Thyroid gland (tissue), 4 donors: ENCODE results near the gene OSTF1. TPM values are rescaled to one million over a fixed set of nuclear protein-coding genes. Genes with fewer than 3 reads are reported as not detected.

Source experiments
- DNase-seq, 2 donors: peaks; one replicate each; pipeline ENCODE4 v3.0.0-alpha.2; 2019
- H3K27ac ChIP-seq, 3 donors: fragments of 200-600 bp; sonication (generic); 1 replicate in 2 of 3; 2 replicates in 1 of 3; pipeline ENCODE4 v1.5.1; 2016 to 2019; ENCODE audit warnings: mild to moderate bottlenecking in 1 of 3, moderate library complexity in 1 of 3
- H3K27me3 ChIP-seq: fragments of 200-600 bp; sonication (generic); one replicate; pipeline ENCODE4 v1.5.1; 2019
- H3K36me3 ChIP-seq, 2 donors: fragments of 200-600 bp; sonication (generic); one replicate each; pipeline ENCODE4 v1.5.1; 2016 to 2019
- H3K4me1 ChIP-seq, 2 donors: fragments of 200-600 bp; sonication (generic); one replicate each; pipeline ENCODE4 v1.5.1; 2017 to 2019
- H3K4me3 ChIP-seq, 3 donors: fragments of 200-600 bp; sonication (generic); replicated peaks in 1 of 3; 1 replicate in 2 of 3; 2 replicates in 1 of 3; pipeline ENCODE4 v1.5.1; 2016; ENCODE audit warnings: mild to moderate bottlenecking in 1 of 3
- H3K9me3 ChIP-seq: fragments of 200-600 bp; sonication (generic); one replicate; pipeline ENCODE4 v1.5.1; 2017
- POLR2A ChIP-seq, 2 donors: fragments of 450-650 bp; IDR thresholded peaks; one replicate each; pipeline ENCODE4 v1.6.1; 2017; ENCODE audit warnings: antibody characterized with exemption in 2 of 2, mild to moderate bottlenecking in 2 of 2, moderate library complexity in 1 of 2
- WGBS, 2 donors: methylation state at CpG; one replicate each; pipeline ENCODE4 v1.1.5; 2017; 5-methylcytosine and 5-hydroxymethylcytosine counted together
- intact Hi-C: fragments of 100-400 bp; cut with DNase I; formaldehyde crosslinking; loops from one replicate; pipeline ENCODE4 v1.15.1; 2023
- total RNA-seq, 4 donors: library from RNA; depleted of rRNA; stranded (reverse); fragments of >200 nt; gene quantifications; one replicate each; pipeline ENCODE4 v1.2.3, GENCODE V29; 2016
- TF ChIP-seq, protein P1 (sequence below), 6 experiments: fragments of 200-600 bp in 3 of 6; fragments of 450-650 bp in 3 of 6; sonication (generic) in 3 of 6; IDR thresholded peaks; one replicate each; pipeline ENCODE4 v1.5.1; 2016 to 2019; ENCODE audit warnings: antibody characterized with exemption in 6 of 6, mild to moderate bottlenecking in 2 of 6, inconsistent platforms in 1 of 6, moderate library complexity in 1 of 6

Gene OSTF1
- total RNA-seq, 4 donors from 2014 or later, result 34.7 to 36.6 (median 35.6) TPM

- peaks cover 6 to 8% of the 10 kb centered on the region in 2 donors for H3K4me1 ChIP-seq
- intact Hi-C loops, result no loop called here
- no peak for TF ChIP-seq POLR2A (IDR thresholded peaks at IDR 0.05)
- TF ChIP-seq, protein P1, sequence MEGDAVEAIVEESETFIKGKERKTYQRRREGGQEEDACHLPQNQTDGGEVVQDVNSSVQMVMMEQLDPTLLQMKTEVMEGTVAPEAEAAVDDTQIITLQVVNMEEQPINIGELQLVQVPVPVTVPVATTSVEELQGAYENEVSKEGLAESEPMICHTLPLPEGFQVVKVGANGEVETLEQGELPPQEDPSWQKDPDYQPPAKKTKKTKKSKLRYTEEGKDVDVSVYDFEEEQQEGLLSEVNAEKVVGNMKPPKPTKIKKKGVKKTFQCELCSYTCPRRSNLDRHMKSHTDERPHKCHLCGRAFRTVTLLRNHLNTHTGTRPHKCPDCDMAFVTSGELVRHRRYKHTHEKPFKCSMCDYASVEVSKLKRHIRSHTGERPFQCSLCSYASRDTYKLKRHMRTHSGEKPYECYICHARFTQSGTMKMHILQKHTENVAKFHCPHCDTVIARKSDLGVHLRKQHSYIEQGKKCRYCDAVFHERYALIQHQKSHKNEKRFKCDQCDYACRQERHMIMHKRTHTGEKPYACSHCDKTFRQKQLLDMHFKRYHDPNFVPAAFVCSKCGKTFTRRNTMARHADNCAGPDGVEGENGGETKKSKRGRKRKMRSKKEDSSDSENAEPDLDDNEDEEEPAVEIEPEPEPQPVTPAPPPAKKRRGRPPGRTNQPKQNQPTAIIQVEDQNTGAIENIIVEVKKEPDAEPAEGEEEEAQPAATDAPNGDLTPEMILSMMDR (IDR thresholded peaks at IDR 0.05), result no peak
- no peaks in the 10 kb centered on the region for H3K36me3 ChIP-seq
- H3K9me3 ChIP-seq, result no peaks in the 10 kb centered on the region
- no peak overlapping the region for H3K27ac ChIP-seq
- 94 to 97% methylated on average over 2 of the region's 2 CpGs for WGBS, 2 donors
- no peak for DNase-seq
- H3K4me3 ChIP-seq, result no peak overlapping the region
- no peaks in the 10 kb centered on the region for H3K27me3 ChIP-seq
Measured at GRCh38 chr9:75170898-75171360, 82.6 kb downstream of the OSTF1 start.

GRCh38 chr9:75175395-75175794 lies 87.1 kb downstream of the OSTF1 start:
- TF ChIP-seq, protein P1 (IDR thresholded peaks at IDR 0.05), result no peak
- TF ChIP-seq POLR2A (IDR thresholded peaks at IDR 0.05), result no peak
- H3K4me3 ChIP-seq, result no peak overlapping the region
- peaks cover 13 to 15% of the 10 kb centered on the region in 2 donors for H3K4me1 ChIP-seq
- no peaks in the 10 kb centered on the region for H3K36me3 ChIP-seq
- peak; percentile 79 to 87 for DNase-seq
- 41 to 52% methylated on average over 6 of the region's 6 CpGs for WGBS, 2 donors
- H3K27me3 ChIP-seq, result no peaks in the 10 kb centered on the region
- H3K9me3 ChIP-seq, result no peaks in the 10 kb centered on the region
- H3K27ac ChIP-seq, result peak overlapping the region; percentile 14 to 39 (median 24)
- intact Hi-C loops, result no loop called here

DNA sequence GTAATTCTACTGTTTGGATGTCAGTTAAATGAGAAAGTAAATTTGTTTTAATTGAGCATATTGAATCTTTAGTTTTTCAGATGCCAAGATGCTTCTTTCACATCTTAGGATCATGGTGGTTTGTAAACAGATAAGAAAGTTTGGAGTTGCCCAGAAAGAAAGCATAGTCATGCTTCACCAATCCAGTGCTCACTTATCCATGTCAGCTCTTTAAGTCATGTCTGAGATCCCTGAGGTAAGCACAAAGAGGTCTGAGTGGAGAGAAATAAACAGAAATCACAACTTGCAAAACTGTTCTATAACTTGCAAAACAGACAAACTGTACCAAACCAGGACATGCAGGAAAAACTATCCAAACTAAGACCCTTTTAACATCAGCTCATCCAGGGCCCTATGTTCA lies 87.7 kb downstream of the OSTF1 start:
- H3K4me1 ChIP-seq, result peaks cover 13 to 15% of the 10 kb centered on the region in 2 donors
- H3K27me3 ChIP-seq, result no peaks in the 10 kb centered on the region
- H3K4me3 ChIP-seq, result no peak overlapping the region
- H3K9me3 ChIP-seq, result no peaks in the 10 kb centered on the region
- H3K27ac ChIP-seq, result peak overlapping the region in 2 of 3 donors; percentile 24 to 33
- no peaks in the 10 kb centered on the region for H3K36me3 ChIP-seq
- TF ChIP-seq POLR2A (IDR thresholded peaks at IDR 0.05), result no peak
- TF ChIP-seq, protein P1 (IDR thresholded peaks at IDR 0.05), result no peak
- intact Hi-C loops, result no loop called here
- no peak for DNase-seq

DNA sequence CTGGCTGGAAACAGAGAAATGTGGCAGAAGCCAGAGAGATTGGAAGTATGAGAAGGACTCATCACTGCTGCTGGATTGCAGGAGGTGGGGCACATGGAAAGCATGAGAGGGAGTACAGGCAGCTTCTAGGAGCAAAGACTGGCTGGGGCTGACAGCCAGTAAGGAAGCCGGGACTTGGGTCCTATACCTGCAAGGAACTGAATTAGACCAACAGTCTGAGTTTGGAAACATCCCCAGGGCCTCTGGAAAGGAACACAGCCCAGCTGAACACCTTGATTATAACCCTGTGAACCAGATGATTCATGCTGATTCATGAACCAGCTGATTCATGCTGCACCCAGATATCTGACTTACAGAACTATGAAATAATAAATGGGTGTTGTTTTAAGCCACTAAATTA lies 93.4 kb downstream of the OSTF1 start:
- no peak for TF ChIP-seq POLR2A (IDR thresholded peaks at IDR 0.05)
- TF ChIP-seq, protein P1 (IDR thresholded peaks at IDR 0.05), result no peak
- 82 to 84% methylated on average over 1 of the region's 1 CpG for WGBS, 2 donors
- H3K27ac ChIP-seq, result no peak overlapping the region
- no peaks in the 10 kb centered on the region for H3K9me3 ChIP-seq
- H3K4me3 ChIP-seq, result no peak overlapping the region
- no peaks in the 10 kb centered on the region for H3K4me1 ChIP-seq
- no peaks in the 10 kb centered on the region for H3K36me3 ChIP-seq
- intact Hi-C loops, result no loop called here
- H3K27me3 ChIP-seq, result no peaks in the 10 kb centered on the region
- no peak for DNase-seq

DNA sequence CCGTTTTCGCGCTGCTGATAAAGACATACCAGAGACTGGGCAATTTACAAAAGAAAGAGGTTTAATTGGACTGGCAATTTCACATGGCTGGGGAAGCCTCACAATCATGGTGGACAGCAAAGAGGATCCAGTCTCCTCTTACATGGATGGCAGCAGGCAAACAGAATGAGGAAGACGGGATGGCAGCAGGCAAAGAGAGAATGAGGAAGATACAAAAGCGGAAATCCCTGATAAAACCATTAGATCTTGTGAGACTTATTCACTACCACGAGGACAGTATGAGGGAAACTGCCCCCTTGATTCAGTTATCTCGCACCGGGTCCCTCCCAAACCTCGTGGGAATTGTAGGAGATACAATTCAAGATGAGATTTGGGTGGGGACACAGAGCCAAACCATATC lies 95.0 kb downstream of the OSTF1 start:
- no peak overlapping the region for H3K4me3 ChIP-seq
- no peaks in the 10 kb centered on the region for H3K9me3 ChIP-seq
- H3K4me1 ChIP-seq, result no peaks in the 10 kb centered on the region
- H3K36me3 ChIP-seq, result no peaks in the 10 kb centered on the region
- intact Hi-C loops, result no loop called here
- TF ChIP-seq, protein P1 (IDR thresholded peaks at IDR 0.05), result no peak
- TF ChIP-seq POLR2A (IDR thresholded peaks at IDR 0.05), result no peak
- WGBS, 2 donors, result 96 to 97% methylated on average over 9 of the region's 9 CpGs
- no peak for DNase-seq
- H3K27ac ChIP-seq, result no peak overlapping the region
- no peaks in the 10 kb centered on the region for H3K27me3 ChIP-seq
